HG03457 (cell line): ENCODE results near the gene ZNF516.

Source experiments
- ATAC-seq: cut with Tn5 transposase; IDR thresholded peaks from one replicate; pipeline ENCODE4 v1.9.1; 2021; ENCODE audit warnings: moderate number of reproducible peaks; ENCODE audit not compliant: unreplicated experiment

The ZNF516 gene

GRCh38 chr18:76384861-76385680, 110.0 kb downstream of the ZNF516 start:
- ATAC-seq: no peak

GRCh38 chr18:76384114-76384790, 110.8 kb downstream of the ZNF516 start:
- no peak for ATAC-seq

- ATAC-seq: no peak
Measured at GRCh38 chr18:76383636-76384035, 111.4 kb downstream of the ZNF516 start.

GRCh38 chr18:76382275-76382674, 112.8 kb downstream of the ZNF516 start:
- ATAC-seq: no peak

GRCh38 chr18:76380791-76381405, 114.1 kb downstream of the ZNF516 start:
- no peak for ATAC-seq

- ATAC-seq: no peak
Measured at GRCh38 chr18:76380127-76380729, 114.8 kb downstream of the ZNF516 start.

- ATAC-seq: no peak
Measured at GRCh38 chr18:76379226-76380126, 115.6 kb downstream of the ZNF516 start.

GRCh38 chr18:76378526-76379215, 116.4 kb downstream of the ZNF516 start:
- ATAC-seq: no peak

- no peak for ATAC-seq
Measured at GRCh38 chr18:76377359-76377756, 117.7 kb downstream of the ZNF516 start.

GRCh38 chr18:76376668-76377358, 118.2 kb downstream of the ZNF516 start:
- no peak for ATAC-seq

GRCh38 chr18:76376225-76376624, 118.8 kb downstream of the ZNF516 start:
- ATAC-seq: no peak

GRCh38 chr18:76374330-76375281, 120.4 kb downstream of the ZNF516 start:
- ATAC-seq: peak; percentile 73

- ATAC-seq: no peak
Measured at GRCh38 chr18:76373297-76373696, 121.7 kb downstream of the ZNF516 start.

GRCh38 chr18:76371301-76372203, 123.5 kb downstream of the ZNF516 start:
- no peak for ATAC-seq

- no peak for ATAC-seq
Measured at GRCh38 chr18:76370686-76371085, 124.4 kb downstream of the ZNF516 start.

- ATAC-seq: no peak
Measured at GRCh38 chr18:76370201-76370600, 124.8 kb downstream of the ZNF516 start.

GRCh38 chr18:76369791-76370190, 125.3 kb downstream of the ZNF516 start:
- ATAC-seq: no peak
